NCI-H526 (cell line): ENCODE data around the gene ANKRD35.
"Not testable (repeated sequence)": the region's sequence is repeated elsewhere in the genome, so short reads cannot be mapped to it uniquely, and the experiment has no call there.

Experiments used
- DNase-seq, 2 experiments: peaks; one replicate each; lab custom pipeline; 2025; lab: John Stamatoyannopoulos, UW

The ANKRD35 gene

GRCh38 chr1:145857170-145857569 lies 28.5 kb downstream of the ANKRD35 start:
- no peak for DNase-seq

- no peak for DNase-seq
Observed at GRCh38 chr1:145855426-145855948, 30.2 kb downstream of the ANKRD35 start.

DNA sequence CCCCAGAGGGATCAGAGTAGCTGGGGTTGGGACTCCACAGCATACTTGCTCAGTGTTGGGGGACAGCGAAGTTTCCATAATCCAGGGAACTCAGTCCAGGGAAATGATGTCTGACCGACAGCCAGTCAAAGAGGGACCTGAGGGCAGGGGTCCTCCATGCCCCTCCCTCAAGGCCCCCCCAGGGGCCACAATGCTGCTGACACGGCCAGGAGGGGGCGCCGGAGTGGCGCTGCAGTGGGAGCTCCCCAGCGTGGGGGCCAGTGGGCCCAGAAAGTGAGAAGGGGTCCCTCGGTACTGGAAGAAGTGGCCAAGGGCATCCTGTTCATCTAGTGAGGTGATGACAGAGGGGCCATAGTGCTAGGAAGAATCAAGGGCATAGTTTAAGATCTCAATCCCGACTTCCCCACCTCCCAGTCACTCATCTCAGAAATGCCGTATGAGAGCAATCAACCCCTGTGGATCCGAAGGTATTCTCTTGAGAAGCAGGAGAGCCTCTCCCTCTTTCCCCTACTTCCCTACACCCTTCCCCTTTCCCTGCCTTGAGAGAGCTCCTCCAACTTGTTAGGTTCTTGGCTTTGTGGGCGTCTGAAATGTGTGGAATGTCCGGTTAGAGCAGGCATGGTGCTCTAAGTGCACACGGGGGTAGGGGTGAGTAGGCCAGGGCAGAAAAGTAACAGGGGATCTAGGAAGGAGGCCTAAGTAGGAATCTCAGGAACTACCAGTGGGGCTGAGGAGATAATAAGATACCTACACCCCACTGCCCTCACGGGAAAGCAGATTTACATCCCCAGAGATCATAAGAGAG lies 36.1 kb downstream of the ANKRD35 start:
- no peak for DNase-seq

GRCh38 chr1:145847827-145848226 lies 37.8 kb downstream of the ANKRD35 start:
- no peak for DNase-seq

- peak in 1 of 2 experiments; percentile 60 for DNase-seq
Observed at GRCh38 chr1:145846201-145846612, 39.5 kb downstream of the ANKRD35 start.

GRCh38 chr1:145845514-145846161 lies 40.0 kb downstream of the ANKRD35 start, which contains the start of gene NUDT17:
TSS of gene NUDT17 (plus strand) at chr1:145845630. CDS start at chr1:145845641, 11 bp downstream.
- peak; percentile 80 to 98 for DNase-seq

- peak; percentile 78 to 85 for DNase-seq
Observed at GRCh38 chr1:145845144-145845513, 40.5 kb downstream of the ANKRD35 start.

DNA sequence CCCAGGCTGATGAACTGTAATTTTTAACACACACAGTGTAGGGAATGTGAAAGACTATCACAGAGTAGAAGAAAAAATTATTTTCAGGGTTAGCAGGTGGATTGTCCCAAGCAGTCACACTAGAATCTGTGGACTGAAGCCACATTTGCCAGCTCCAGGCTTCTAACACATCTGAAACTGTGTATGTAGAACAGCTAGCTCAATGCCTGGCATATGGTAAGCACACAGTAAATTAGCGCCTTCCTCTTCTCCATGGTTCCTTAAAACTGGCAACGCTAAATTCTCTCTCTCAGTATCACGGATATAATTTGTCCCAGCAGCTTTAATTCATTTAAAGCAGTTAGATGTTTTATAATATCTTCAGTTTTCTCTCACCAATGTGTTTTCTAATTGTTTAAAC lies 42.6 kb downstream of the ANKRD35 start:
- DNase-seq, result no peak

DNA sequence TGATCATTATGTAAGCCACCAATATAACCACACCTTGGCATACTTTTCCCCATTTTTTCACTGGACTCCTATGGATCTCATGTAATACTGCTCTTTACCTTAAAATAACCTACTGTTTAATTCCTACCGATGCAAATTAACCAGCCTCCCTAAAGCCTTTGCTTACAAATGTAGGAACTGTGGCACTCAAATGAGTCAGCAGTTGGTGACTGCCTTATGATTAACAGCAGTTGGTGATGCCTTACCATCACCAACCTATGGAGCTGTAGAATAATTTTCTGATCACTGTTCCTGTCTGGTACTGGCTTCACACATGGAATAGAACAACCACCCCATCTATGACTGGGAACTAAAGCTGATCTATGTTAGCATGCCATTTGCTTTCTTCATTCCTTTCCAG lies 48.0 kb downstream of the ANKRD35 start:
- DNase-seq, result no peak

DNA sequence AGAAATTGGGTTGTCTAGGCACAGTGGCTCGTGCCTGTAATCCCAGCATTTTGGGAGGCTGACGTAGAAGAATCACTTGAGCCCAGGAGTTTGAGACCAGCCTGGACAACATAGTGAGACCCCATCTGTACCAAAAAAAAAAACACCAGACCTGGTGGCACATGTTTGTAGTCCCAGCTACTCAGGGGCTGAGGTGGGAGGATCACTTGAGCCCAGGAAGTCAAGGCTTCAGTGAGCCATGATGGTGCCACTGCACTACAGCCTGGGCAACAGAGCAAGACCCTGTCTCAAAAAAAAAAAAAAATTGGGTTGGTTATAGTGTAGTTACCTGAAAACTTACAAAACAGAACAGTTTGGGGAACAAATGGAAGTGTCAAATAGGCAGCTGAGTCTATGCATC lies 54.9 kb downstream of the ANKRD35 start:
- not testable (repeated sequence) for DNase-seq

DNA sequence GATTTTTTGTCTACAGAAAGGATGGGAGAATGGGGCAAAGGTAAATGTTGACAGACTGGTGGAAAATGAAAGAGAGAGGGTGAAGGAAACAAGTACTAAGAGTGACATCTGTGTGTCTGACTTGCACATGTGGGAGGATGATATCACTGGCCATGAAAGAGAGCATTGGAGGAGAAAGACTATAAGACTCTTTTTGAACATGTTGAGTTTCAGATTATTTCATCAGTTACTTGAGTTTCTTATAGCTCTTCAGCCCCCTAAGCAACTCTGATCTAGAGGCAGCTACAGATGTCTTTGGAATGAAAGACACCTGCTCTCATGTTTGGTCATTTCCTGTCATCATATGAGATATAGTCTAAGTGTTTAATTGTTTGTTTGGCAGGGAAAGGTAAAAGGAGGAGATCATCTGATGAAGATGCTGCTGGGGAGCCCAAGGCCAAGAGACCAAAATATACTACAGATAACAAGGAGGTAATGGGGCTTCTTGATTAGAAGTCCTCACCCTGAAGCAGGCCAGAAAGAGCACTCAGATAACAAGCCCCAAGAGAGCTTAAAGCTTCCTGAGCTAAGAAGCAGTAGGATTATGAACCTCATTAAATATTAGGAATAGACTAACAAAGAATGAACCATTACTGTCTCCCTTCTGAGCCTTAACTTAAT lies 57.2 kb downstream of the ANKRD35 start:
- no peak for DNase-seq

DNA sequence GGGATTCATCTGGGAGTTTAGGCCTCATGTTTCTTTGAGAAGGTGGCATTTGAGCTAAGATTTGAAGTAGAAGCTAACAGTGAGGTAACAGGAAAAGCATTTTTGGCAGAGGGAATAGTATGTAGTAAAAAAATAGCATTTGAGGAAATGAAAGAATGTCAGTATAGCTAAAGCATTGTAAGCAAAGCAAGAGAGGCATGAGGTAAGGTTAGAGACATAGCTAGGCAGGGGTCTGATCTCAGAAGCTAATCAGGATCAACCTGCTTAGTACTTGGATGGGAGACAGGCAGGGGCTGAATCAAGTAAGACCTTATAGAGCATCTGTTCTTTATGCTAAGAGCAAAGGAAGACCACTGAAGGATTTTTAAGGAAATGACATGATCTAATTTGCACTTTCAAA lies 57.7 kb downstream of the ANKRD35 start:
- no peak for DNase-seq

- DNase-seq, result no peak
Observed at GRCh38 chr1:145826030-145826429, 59.6 kb downstream of the ANKRD35 start.

DNA sequence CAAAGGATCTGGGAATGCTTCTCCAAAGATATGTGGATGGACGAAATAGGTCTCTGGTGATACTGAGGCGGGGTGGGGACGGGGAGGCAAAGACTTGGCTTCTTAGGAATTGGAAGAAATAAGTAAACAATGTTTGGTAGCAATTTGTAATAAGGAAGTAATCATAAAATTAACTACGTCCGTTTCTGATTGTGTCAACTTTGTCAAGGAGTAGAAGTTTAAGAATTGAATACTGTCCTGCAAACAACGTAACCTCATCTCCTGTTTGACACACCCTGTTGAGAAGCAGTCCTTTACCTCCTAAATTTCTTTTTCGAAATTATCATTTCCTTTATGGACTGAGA lies 61.2 kb downstream of the ANKRD35 start:
- DNase-seq, result peak in 1 of 2 experiments; percentile 43

GRCh38 chr1:145823565-145824498 lies 61.8 kb downstream of the ANKRD35 start, which contains the start of the genes POLR3C and RNF115:
TSS of gene POLR3C (plus strand) at chr1:145824200. CDS start at chr1:145825777, 1,577 bp downstream.
TSS of gene RNF115 (minus strand) at chr1:145824095. CDS start at chr1:145823873, 222 bp downstream.
- peak; percentile 98 to 100 for DNase-seq

- not testable (repeated sequence) for DNase-seq
Observed at GRCh38 chr1:145822779-145823331, 62.8 kb downstream of the ANKRD35 start.

DNA sequence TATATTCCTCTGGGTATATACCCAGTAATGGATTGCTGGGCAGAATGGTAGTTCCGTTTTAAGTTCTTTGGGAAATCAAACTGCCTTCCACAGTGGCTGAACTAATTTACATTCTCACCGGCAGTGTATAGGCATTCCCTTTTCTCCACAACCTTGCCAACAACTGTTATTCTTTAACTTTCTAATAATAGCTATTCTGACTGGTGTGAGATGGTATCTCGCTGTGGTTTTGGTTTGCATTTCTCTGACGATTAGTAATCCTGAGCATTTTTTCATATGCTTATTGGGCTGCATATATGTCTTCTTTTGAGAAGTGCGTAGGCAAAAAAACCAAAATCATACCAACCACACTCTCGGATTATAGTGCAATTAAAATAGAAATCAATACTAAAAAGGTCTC lies 67.6 kb downstream of the ANKRD35 start:
- not testable (repeated sequence) for DNase-seq
